ENCODE results near the gene BMP7. TPM values are rescaled to one million over a fixed set of nuclear protein-coding genes. Genes with fewer than 3 reads are reported as not detected.

Gene BMP7
- total and polyA plus RNA-seq, 2 donors (not counting 3 experiments of a cell fraction or from before 2014, with no cell fraction given) = not detected

GRCh38 chr20:57292611-57293010 lies 26.2 kb upstream of the BMP7 start:
- Histone ChIP-seq H3K9ac (replicated peaks; ENCODE audit: extremely low read depth, insufficient read depth, low read length) (no peak overlapping the region), H2AFZ (ENCODE audit: low read depth, low read length) (no peak overlapping the region), H3K27ac (ENCODE audit: insufficient read depth, low read depth, low read length) (no peak overlapping the region), H3K9me1 (replicated peaks; ENCODE audit: control insufficient read depth, extremely low read depth, insufficient read depth, low read length) (no peaks in the 10 kb centered on the region), H3K9me3 (replicated peaks; ENCODE audit: control insufficient read depth, insufficient read depth, low read length) (no peaks in the 10 kb centered on the region), H3K4me1 (ENCODE audit: control insufficient read depth, extremely low read depth, insufficient read depth, low read length) (no peaks in the 10 kb centered on the region), H3K36me3 (ENCODE audit: control insufficient read depth in 2 of 2, extremely low read depth in 1 of 2, insufficient read depth in 2 of 2, low read length in 2 of 2) (no peaks in the 10 kb centered on the region), H4K20me1 (replicated peaks; ENCODE audit: control insufficient read depth, extremely low read depth, insufficient read depth, low read length) (no peaks in the 10 kb centered on the region), H3K27me3 (ENCODE audit: control insufficient read depth in 2 of 2, insufficient read depth in 2 of 2, low read length in 2 of 2) (peaks cover 0 to 1% of the 10 kb centered on the region in 2 experiments), H3K79me2 (ENCODE audit: control insufficient read depth, insufficient read depth, low read length) (no peaks in the 10 kb centered on the region), H3K4me2 (ENCODE audit: insufficient read depth, low read length) (no peak overlapping the region), H3K4me3 (replicated peaks in 1 of 3; ENCODE audit: insufficient read depth in 1 of 3, low read depth in 1 of 3, low read length in 3 of 3) (no peak overlapping the region)
- intact Hi-C loops (cut with micrococcal nuclease) (no loop called here), dilution Hi-C loops (cut with MboI; ENCODE audit: extremely low pct_ligation_motif_present, low sequenced_read_pairs) (no loop called here)
- TF ChIP-seq MYC (IDR thresholded peaks at IDR 0.05; ENCODE audit: low read depth, low read length) = no peak
- TF ChIP-seq GATA2 (IDR thresholded peaks at IDR 0.05; ENCODE audit: insufficient read depth, insufficient read length, low read depth, low read length) = no peak
- ChIA-PET POLR2A (no interaction called here), CTCF (no interaction called here)
- BruUV-seq (replicated peaks) = no TSS peak
- FAIRE-seq (no peak), DNase-seq (ENCODE audit: low read depth, low spot score) (no peak)

DNA sequence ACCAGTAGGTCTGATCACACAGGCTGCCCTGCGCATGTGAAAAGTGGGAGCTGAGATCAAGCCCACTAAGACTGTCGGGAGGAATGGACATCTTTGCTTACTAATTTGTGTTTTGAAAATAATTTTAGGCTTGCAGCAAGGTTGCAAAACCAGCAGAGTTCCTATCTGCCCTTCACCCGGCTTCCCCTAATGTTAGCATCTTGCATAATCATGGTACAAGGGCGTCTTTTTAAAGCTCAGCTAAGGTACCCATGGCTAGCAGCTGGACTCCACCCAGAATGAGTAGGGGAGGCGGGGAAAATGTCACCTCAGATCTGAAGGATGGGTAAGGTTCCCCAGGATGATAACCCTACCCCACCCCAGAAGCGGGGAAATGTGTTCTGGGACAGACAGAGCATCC lies 25.3 kb upstream of the BMP7 start:
- no TSS peak for BruUV-seq (replicated peaks)

More for the DNA sequence above, 25.3 kb upstream of the BMP7 start:
- POLR2A ChIA-PET = no interaction called here
- Histone ChIP-seq H3K79me2 (ENCODE audit: control insufficient read depth, insufficient read depth, low read length) (no peaks in the 10 kb centered on the region), H3K4me2 (ENCODE audit: insufficient read depth, low read length) (no peak overlapping the region), H3K4me1 (ENCODE audit: control insufficient read depth, extremely low read depth, insufficient read depth, low read length) (no peaks in the 10 kb centered on the region), H2AFZ (ENCODE audit: low read depth, low read length) (no peak overlapping the region), H3K9ac (replicated peaks; ENCODE audit: extremely low read depth, insufficient read depth, low read length) (no peak overlapping the region), H3K27ac (ENCODE audit: insufficient read depth, low read depth, low read length) (no peak overlapping the region), H3K9me3 (replicated peaks; ENCODE audit: control insufficient read depth, insufficient read depth, low read length) (no peaks in the 10 kb centered on the region), H3K36me3 (ENCODE audit: control insufficient read depth in 2 of 2, extremely low read depth in 1 of 2, insufficient read depth in 2 of 2, low read length in 2 of 2) (no peaks in the 10 kb centered on the region), H4K20me1 (replicated peaks; ENCODE audit: control insufficient read depth, extremely low read depth, insufficient read depth, low read length) (no peaks in the 10 kb centered on the region), H3K9me1 (replicated peaks; ENCODE audit: control insufficient read depth, extremely low read depth, insufficient read depth, low read length) (no peaks in the 10 kb centered on the region), H3K4me3 (replicated peaks in 1 of 3; ENCODE audit: insufficient read depth in 1 of 3, low read depth in 1 of 3, low read length in 3 of 3) (no peak overlapping the region), H3K27me3 (ENCODE audit: control insufficient read depth in 2 of 2, insufficient read depth in 2 of 2, low read length in 2 of 2) (peaks cover 0 to 1% of the 10 kb centered on the region in 2 experiments)
- CTCF ChIA-PET = no interaction called here
- intact Hi-C loops (cut with micrococcal nuclease) = no loop called here
- dilution Hi-C loops (cut with MboI; ENCODE audit: extremely low pct_ligation_motif_present, low sequenced_read_pairs) = no loop called here
- TF ChIP-seq, protein P1, sequence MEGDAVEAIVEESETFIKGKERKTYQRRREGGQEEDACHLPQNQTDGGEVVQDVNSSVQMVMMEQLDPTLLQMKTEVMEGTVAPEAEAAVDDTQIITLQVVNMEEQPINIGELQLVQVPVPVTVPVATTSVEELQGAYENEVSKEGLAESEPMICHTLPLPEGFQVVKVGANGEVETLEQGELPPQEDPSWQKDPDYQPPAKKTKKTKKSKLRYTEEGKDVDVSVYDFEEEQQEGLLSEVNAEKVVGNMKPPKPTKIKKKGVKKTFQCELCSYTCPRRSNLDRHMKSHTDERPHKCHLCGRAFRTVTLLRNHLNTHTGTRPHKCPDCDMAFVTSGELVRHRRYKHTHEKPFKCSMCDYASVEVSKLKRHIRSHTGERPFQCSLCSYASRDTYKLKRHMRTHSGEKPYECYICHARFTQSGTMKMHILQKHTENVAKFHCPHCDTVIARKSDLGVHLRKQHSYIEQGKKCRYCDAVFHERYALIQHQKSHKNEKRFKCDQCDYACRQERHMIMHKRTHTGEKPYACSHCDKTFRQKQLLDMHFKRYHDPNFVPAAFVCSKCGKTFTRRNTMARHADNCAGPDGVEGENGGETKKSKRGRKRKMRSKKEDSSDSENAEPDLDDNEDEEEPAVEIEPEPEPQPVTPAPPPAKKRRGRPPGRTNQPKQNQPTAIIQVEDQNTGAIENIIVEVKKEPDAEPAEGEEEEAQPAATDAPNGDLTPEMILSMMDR (IDR thresholded peaks at IDR 0.05; ENCODE audit: extremely low read depth in 1 of 2, insufficient read depth in 1 of 2, low read depth in 1 of 2, low read length in 2 of 2) = no peak
- TF ChIP-seq, protein P2, sequence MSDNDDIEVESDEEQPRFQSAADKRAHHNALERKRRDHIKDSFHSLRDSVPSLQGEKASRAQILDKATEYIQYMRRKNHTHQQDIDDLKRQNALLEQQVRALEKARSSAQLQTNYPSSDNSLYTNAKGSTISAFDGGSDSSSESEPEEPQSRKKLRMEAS (IDR thresholded peaks at IDR 0.05; ENCODE audit: insufficient read depth, insufficient read length) = no peak
- TF ChIP-seq FOS (IDR thresholded peaks at IDR 0.05; ENCODE audit: borderline replicate concordance, insufficient read depth, low read length) (no peak), EZH2 (IDR thresholded peaks at IDR 0.05; ENCODE audit: borderline replicate concordance, low read depth, low read length, severe bottlenecking) (no peak), JUN (IDR thresholded peaks at IDR 0.05; ENCODE audit: borderline replicate concordance, insufficient read depth, insufficient read length, low read depth) (no peak), GATA2 (IDR thresholded peaks at IDR 0.05; ENCODE audit: insufficient read depth, insufficient read length, low read depth, low read length) (no peak), MYC (IDR thresholded peaks at IDR 0.05; ENCODE audit: low read depth, low read length) (no peak), POLR2AphosphoS5 (IDR thresholded peaks at IDR 0.05; ENCODE audit: insufficient read depth, low read depth, low read length) (no peak), POLR2A (IDR thresholded peaks at IDR 0.05; ENCODE audit: low read depth, low read length) (no peak)
- FAIRE-seq = no peak
- no peak for DNase-seq (ENCODE audit: low read depth, low spot score)

Measured in endothelial cell of umbilical vein (primary cell).